Gastrocnemius medialis (tissue), 4 donors: ENCODE data around the gene PGLYRP3. TPM values are rescaled to one million over a fixed set of nuclear protein-coding genes. Genes with fewer than 3 reads are reported as not detected.
"Not testable (repeated sequence)": the region's sequence is repeated elsewhere in the genome, so short reads cannot be mapped to it uniquely, and the experiment has no call there.

ENCODE experiments used
- ATAC-seq, 2 donors: fragments of 150-250 bp; one replicate each; pipeline ENCODE4 v1.9.1; 2016
- DNase-seq, 2 donors: peaks; one replicate each; pipeline ENCODE4 v3.0.0-alpha.2; 2019
- H3K27ac ChIP-seq, 4 donors: fragments of 200-600 bp; sonication (generic); 1 replicate in 1 of 4; 2 replicates in 3 of 4; pipeline ENCODE4 v1.5.1; 2016 to 2018; ENCODE audit warnings: mild to moderate bottlenecking in 2 of 4, moderate library complexity in 1 of 4
- H3K27me3 ChIP-seq, 3 donors: fragments of 200-600 bp; sonication (generic) in 2 of 3; 1 replicate in 1 of 3; 2 replicates in 2 of 3; pipeline versions ENCODE4 v1.5.1 to v1.6.0; 2016 to 2019; ENCODE audit warnings: mild to moderate bottlenecking in 1 of 3, moderate library complexity in 1 of 3
- H3K36me3 ChIP-seq, 2 donors: fragments of 200-600 bp; sonication (generic) in 1 of 2; one replicate each; pipeline ENCODE4 v1.5.1; 2017 to 2018
- H3K4me1 ChIP-seq, 2 donors: fragments of 200-600 bp; sonication (generic) in 1 of 2; one replicate each; pipeline ENCODE4 v1.5.1; 2016 to 2017; ENCODE audit warnings: mild to moderate bottlenecking in 2 of 2
- H3K4me3 ChIP-seq, 4 donors: fragments of 200-600 bp; sonication (generic) in 3 of 4; 1 replicate in 1 of 4; 2 replicates in 3 of 4; pipeline ENCODE4 v1.5.1; 2016 to 2019; ENCODE audit warnings: mild to moderate bottlenecking in 2 of 4
- H3K9me3 ChIP-seq, 3 donors: fragments of 200-600 bp; sonication (generic) in 2 of 3; 1 replicate in 1 of 3; 2 replicates in 2 of 3; pipeline ENCODE4 v1.5.1; 2016 to 2019
- POLR2A ChIP-seq, 2 donors: fragments of 450-650 bp; IDR thresholded peaks; one replicate each; pipeline ENCODE4 v1.6.1; 2017; ENCODE audit warnings: antibody characterized with exemption in 2 of 2, mild to moderate bottlenecking in 2 of 2, moderate library complexity in 2 of 2
- in situ Hi-C, 4 donors: fragments of 200-750 bp; cut with MboI; loops; one replicate each; pipeline versions ENCODE4 v1.15.0 to v1.8.0; 2017; ENCODE audit warnings: low sequenced_read_pairs in 4 of 4
- intact Hi-C: fragments of 100-400 bp; cut with DNase I; formaldehyde crosslinking; loops from one replicate; pipeline ENCODE4 v1.15.1; 2023; ENCODE audit warnings: low total_unique reads
- total RNA-seq, 4 donors: library from RNA; depleted of rRNA; stranded (reverse); fragments of >200 nt; gene quantifications; one replicate each; pipeline versions ENCODE4 v1.1.0 to v1.2.3, GENCODE V29; 2016
- TF ChIP-seq, protein P1 (sequence below), 5 experiments: fragments of 450-650 bp in 3 of 5; fragments of 200-600 bp in 2 of 5; sonication (generic) in 2 of 5; IDR thresholded peaks in 4 of 5; conservative IDR thresholded peaks in 1 of 5; 1 replicate in 4 of 5; 2 replicates in 1 of 5; pipeline ENCODE4 v1.5.1; 2016 to 2019; ENCODE audit warnings: antibody characterized with exemption in 5 of 5, mild to moderate bottlenecking in 3 of 5, moderate library complexity in 3 of 5

The PGLYRP3 gene
- total RNA-seq, 4 donors from 2014 or later: not detected

DNA sequence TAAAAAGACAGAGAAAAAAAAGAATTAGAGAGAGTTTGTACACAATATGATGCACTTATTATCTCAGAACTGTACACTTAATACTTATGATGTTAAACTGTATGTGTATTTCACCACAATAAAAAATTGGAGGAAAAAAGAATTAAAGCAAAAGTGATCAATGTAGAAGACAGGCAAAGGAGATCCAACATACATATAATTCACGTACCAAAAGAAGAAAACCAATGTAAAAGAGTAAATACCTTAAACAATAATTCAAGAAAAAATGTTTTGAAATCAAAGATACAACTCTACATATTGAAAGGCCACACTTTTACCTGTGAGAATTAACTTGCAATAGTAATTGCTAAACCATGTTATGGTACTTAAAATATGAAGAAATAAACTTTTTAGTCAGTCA, 9.8 kb upstream of the PGLYRP3 start:
- no peaks in the 10 kb centered on the region for H3K27me3 ChIP-seq
- in situ Hi-C loops: no loop called here
- DNase-seq (no peak), ATAC-seq (no peak)
- H3K27ac ChIP-seq: no peak overlapping the region
- TF ChIP-seq, protein P1, sequence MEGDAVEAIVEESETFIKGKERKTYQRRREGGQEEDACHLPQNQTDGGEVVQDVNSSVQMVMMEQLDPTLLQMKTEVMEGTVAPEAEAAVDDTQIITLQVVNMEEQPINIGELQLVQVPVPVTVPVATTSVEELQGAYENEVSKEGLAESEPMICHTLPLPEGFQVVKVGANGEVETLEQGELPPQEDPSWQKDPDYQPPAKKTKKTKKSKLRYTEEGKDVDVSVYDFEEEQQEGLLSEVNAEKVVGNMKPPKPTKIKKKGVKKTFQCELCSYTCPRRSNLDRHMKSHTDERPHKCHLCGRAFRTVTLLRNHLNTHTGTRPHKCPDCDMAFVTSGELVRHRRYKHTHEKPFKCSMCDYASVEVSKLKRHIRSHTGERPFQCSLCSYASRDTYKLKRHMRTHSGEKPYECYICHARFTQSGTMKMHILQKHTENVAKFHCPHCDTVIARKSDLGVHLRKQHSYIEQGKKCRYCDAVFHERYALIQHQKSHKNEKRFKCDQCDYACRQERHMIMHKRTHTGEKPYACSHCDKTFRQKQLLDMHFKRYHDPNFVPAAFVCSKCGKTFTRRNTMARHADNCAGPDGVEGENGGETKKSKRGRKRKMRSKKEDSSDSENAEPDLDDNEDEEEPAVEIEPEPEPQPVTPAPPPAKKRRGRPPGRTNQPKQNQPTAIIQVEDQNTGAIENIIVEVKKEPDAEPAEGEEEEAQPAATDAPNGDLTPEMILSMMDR (IDR thresholded peaks at IDR 0.05 in 4 of 5, conservative IDR thresholded peaks at IDR 0.05 in 1 of 5): no peak
- no peak for TF ChIP-seq POLR2A (IDR thresholded peaks at IDR 0.05)
- intact Hi-C loops: no loop called here
- H3K4me3 ChIP-seq: no peak overlapping the region
- no peaks in the 10 kb centered on the region for H3K4me1 ChIP-seq
- no peaks in the 10 kb centered on the region for H3K36me3 ChIP-seq
- peaks cover 0 to 21% (median 0%) of the 10 kb centered on the region in 3 donors for H3K9me3 ChIP-seq

DNA sequence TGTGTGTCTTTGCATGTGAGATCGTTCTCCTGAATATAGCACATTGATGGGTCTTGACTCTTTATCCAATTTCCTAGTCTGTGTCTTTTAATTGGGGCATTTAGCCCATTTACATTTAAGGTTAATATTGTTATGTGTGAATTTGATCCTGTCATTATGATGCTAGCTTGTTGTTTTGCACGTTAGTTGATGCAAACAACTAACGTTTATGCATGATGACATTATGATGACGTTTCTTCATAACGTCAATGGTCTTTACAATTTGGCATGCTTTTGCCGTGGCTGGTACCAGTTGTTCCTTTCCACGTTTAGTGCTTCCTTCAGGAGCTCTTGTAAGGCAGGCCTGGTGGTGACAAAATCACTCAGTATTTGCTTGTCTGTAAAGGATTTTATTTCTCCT, 5.4 kb upstream of the PGLYRP3 start:
- ATAC-seq, in situ Hi-C loops: not testable (repeated sequence)
- H3K9me3 ChIP-seq: peaks cover 0 to 11% (median 0%) of the 10 kb centered on the region in 3 donors

DNA sequence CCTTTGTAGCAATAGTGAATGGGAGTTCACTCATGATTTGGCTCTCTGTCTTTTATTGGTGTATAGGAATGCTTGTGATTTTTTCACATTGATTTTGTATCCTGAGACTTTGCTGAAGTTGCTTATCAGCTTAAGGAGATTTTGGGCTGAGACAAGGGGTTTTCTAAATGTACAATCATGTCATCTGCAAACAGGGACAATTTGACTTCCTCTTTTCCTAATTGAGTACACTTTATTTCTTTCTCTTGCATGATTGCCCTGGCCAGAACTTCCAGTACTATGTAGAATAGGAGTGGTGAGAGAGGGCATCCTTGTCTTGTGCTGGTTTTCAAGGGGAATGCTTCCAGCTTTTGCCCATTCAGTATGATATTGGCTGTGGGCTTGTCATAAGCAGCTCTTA, 3.3 kb upstream of the PGLYRP3 start:
- H3K27ac ChIP-seq, ATAC-seq, in situ Hi-C loops, H3K4me3 ChIP-seq, H3K4me1 ChIP-seq, DNase-seq, H3K36me3 ChIP-seq, H3K27me3 ChIP-seq, intact Hi-C loops, H3K9me3 ChIP-seq: not testable (repeated sequence)

More for the DNA sequence above, 5.4 kb upstream of the PGLYRP3 start:
- H3K27ac ChIP-seq, DNase-seq, H3K36me3 ChIP-seq, H3K4me3 ChIP-seq, intact Hi-C loops, H3K27me3 ChIP-seq, H3K4me1 ChIP-seq: not testable (repeated sequence)

DNA sequence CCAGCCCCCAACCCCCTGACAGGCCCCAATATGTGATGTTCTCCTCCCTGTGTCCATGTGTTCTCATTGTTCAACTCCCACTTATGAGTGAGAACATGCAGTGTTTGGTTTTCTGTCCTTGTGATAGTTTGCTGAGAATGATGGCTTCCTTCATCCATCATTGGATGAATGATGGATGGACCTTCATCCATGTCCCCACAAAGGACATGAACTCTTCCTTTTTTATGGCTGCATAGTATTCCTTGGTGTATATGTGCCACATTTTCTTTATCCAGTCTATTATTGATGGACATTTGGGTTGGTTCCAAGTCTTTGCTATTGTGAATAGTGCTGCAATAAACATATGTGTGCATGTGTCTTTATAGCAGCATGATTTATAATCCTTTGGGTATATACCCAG, 1.6 kb upstream of the PGLYRP3 start:
- H3K27me3 ChIP-seq, H3K36me3 ChIP-seq, ATAC-seq, in situ Hi-C loops, DNase-seq, intact Hi-C loops, H3K4me1 ChIP-seq, H3K27ac ChIP-seq, H3K9me3 ChIP-seq, H3K4me3 ChIP-seq: not testable (repeated sequence)

DNA sequence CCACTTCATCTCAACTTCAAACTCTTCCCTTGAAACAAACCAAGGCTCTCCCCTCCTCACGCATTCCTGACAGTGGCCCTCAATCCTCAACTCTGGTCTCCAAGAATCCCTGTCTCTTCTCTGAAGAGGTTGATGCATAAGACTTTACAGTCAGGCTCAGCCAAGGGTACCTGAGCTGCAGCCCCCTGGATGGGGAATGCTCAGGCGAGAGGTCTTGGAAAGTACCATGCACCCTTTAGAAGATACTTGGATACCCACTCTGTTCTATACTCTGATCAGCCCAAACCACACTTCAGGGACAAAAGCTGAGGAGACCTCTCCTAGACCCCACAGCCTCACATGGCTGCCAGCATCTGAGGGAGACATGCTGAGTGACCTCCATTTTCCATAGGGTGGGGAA, 536 bp upstream of the PGLYRP3 start:
- intact Hi-C loops: no loop called here
- in situ Hi-C loops: no loop called here
- Histone ChIP-seq H3K4me1 (no peaks in the 10 kb centered on the region), H3K27me3 (no peaks in the 10 kb centered on the region), H3K4me3 (no peak overlapping the region), H3K36me3 (no peaks in the 10 kb centered on the region), H3K9me3 (no peaks in the 10 kb centered on the region), H3K27ac (no peak overlapping the region)
- ATAC-seq (no peak), DNase-seq (no peak)
- TF ChIP-seq, protein P1 (IDR thresholded peaks at IDR 0.05 in 4 of 5, conservative IDR thresholded peaks at IDR 0.05 in 1 of 5): no peak
- TF ChIP-seq POLR2A (IDR thresholded peaks at IDR 0.05): no peak

DNA sequence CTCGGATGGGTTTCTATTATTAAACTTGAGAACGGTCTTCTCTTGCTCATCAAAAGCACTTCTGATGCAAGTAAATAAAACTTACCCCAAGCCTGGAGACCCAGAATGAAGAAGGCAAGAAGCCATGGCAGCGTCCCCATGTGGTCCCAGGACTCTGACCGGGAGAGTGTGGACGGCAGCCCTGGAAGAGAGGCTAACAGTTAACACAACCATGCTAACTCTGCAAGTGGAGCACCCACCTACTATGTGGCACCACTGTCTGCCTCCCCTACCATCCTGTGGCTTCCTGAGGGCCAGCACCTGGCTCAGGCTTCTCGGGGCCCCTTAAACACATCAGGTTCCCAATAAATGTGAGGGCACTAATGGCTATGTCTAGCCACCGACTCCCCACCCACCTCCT, 2.2 kb downstream of the PGLYRP3 start:
- intact Hi-C loops: no loop called here
- Histone ChIP-seq H3K9me3 (no peaks in the 10 kb centered on the region), H3K4me3 (no peak overlapping the region), H3K27ac (no peak overlapping the region), H3K27me3 (no peaks in the 10 kb centered on the region), H3K36me3 (no peaks in the 10 kb centered on the region), H3K4me1 (no peaks in the 10 kb centered on the region)
- no peak for ATAC-seq
- in situ Hi-C loops: no loop called here
- TF ChIP-seq POLR2A (IDR thresholded peaks at IDR 0.05): no peak
- TF ChIP-seq, protein P1 (IDR thresholded peaks at IDR 0.05 in 4 of 5, conservative IDR thresholded peaks at IDR 0.05 in 1 of 5): no peak
- no peak for DNase-seq
